MCF 10A (cell line): ENCODE measurements around the gene IL32. TPM values are rescaled to one million over a fixed set of nuclear protein-coding genes. Genes with fewer than 3 reads are reported as not detected.

Source experiments
- BruUV-seq: library from RNA; stranded (reverse); fragments of 400-500 nt; replicated peaks from 2 replicates; lab custom pipeline; 2021; lab: Mats Ljungman, UMichigan
- CTCF ChIA-PET: fragments of 300-600 bp; sonication (Branson Sonifier 250); formaldehyde crosslinking; extraction: SDS; loops from one replicate; lab custom pipeline; 2021; ENCODE audit warnings: antibody characterized with exemption, inconsistent platforms; lab: Yijun Ruan, JAX
- POLR2A ChIA-PET: fragments of 300-600, 350-650 bp; sonication (Branson Sonifier 250); formaldehyde crosslinking; extraction: SDS; loops from one replicate; lab custom pipeline; 2020; ENCODE audit warnings: antibody characterized with exemption, inconsistent platforms; lab: Yijun Ruan, JAX
- DNase-seq: peaks from one replicate; pipeline ENCODE4 v3.0.0-alpha.2; 2018; ENCODE audit not compliant: unreplicated experiment
- H3K27ac Mint-ChIP-seq: one replicate; pipeline ENCODE4 v1.8.0; 2022; ENCODE audit warnings: mild to moderate bottlenecking, low read depth, mixed read lengths; ENCODE audit not compliant: unreplicated experiment
- H3K27me3 Mint-ChIP-seq: one replicate; pipeline ENCODE4 v1.8.0; 2022; ENCODE audit warnings: mixed read lengths; ENCODE audit not compliant: insufficient read depth, unreplicated experiment
- H3K36me3 Mint-ChIP-seq: one replicate; pipeline ENCODE4 v1.8.0; 2022; ENCODE audit warnings: mild to moderate bottlenecking, moderate library complexity, mixed read lengths; ENCODE audit not compliant: insufficient read depth, unreplicated experiment
- H3K4me1 Mint-ChIP-seq: one replicate; pipeline ENCODE4 v1.8.0; 2022; ENCODE audit warnings: mixed read lengths; ENCODE audit not compliant: insufficient read depth, unreplicated experiment
- H3K4me3 Mint-ChIP-seq: one replicate; pipeline ENCODE4 v1.8.0; 2022; ENCODE audit warnings: mild to moderate bottlenecking, moderate library complexity, mixed read lengths; ENCODE audit not compliant: unreplicated experiment
- H3K9me3 Mint-ChIP-seq: one replicate; pipeline ENCODE4 v1.8.0; 2022; ENCODE audit warnings: mixed read lengths; ENCODE audit not compliant: unreplicated experiment
- CTCF ChIP-seq: fragments of 200-600 bp; IDR thresholded peaks from one replicate; pipeline ENCODE4 v1.8.0; 2022; ENCODE audit warnings: antibody characterized with exemption, mild to moderate bottlenecking; ENCODE audit not compliant: unreplicated experiment
- intact Hi-C: fragments of 100-400 bp; cut with micrococcal nuclease; formaldehyde crosslinking; loops from 2 replicates; pipeline ENCODE4 v1.14.1; 2022
- total RNA-seq: library from RNA; stranded (reverse); gene quantifications from 2 replicates; pipeline ENCODE4 v1.2.3, GENCODE V29; 2022

IL32 gene
- total RNA-seq, 1 experiment from 2014 or later = 29.8 TPM

GRCh38 chr16:3088450-3088849 lies 23.0 kb downstream of the IL32 start:
- intact Hi-C loops = no loop called here
- no peak overlapping the region for H3K4me3 Mint-ChIP-seq
- no peaks in the 10 kb centered on the region for H3K27me3 Mint-ChIP-seq
- no peaks in the 10 kb centered on the region for H3K36me3 Mint-ChIP-seq
- no peaks in the 10 kb centered on the region for H3K4me1 Mint-ChIP-seq
- DNase-seq = no peak
- H3K9me3 Mint-ChIP-seq = no peaks in the 10 kb centered on the region
- no peak overlapping the region for H3K27ac Mint-ChIP-seq
- BruUV-seq = no TSS peak
- TF ChIP-seq CTCF = no peak
- ChIA-PET CTCF (interaction anchor here (0.7 kb wide), 2 partner anchors 9 to 60 kb away, joined by 3 to 6 read pairs; no protein-coding TSS in a partner anchor), POLR2A (interaction anchor here (1.0 to 1.5 kb wide), 2 partner anchors 9 to 11 kb away, joined by 3 to 4 read pairs; partner anchors contain the start of gene ZSCAN10)

DNA sequence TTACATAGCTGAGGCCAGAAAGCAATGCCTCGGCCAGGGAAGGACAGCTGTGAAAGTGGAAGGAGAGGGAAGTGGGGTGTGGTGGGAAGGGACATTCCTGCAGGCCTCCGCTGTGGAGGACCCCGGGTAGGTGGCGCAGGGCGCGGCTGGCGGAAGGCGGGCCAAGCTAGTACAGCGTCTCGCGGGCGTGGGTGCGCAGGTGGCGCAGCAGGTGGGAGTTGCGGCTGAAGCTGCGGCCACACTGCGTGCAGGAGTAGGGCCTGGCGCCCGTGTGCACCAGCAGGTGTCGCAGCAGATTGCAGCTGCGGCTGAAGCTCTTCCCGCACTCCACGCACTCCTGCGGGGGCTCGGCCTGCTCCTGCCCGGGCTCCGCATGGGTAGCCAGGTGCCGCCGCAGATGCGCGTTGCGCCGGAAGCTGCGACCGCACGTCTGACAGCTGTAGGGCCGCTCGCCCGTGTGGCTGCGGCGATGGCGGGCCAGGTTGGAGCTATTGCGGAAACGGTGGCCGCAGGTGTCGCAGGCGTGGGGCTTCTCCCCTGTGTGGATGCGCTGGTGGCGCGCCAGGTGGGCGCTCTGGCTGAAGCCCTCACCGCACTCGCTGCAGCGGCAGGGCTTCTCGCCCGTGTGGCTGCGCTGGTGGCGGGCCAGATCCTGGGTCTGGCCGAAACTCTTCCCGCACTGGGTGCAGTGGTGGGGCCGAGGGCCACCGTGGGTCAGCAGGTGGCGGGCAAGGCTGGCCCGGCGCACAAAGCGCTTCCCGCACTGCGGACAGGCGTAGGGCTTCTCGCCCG lies 23.7 kb downstream of the IL32 start:
- Mint-ChIP-seq H3K9me3 (no peaks in the 10 kb centered on the region), H3K36me3 (no peaks in the 10 kb centered on the region), H3K4me1 (no peaks in the 10 kb centered on the region), H3K27me3 (no peaks in the 10 kb centered on the region), H3K27ac (no peak overlapping the region), H3K4me3 (no peak overlapping the region)
- BruUV-seq = no TSS peak
- no peak for TF ChIP-seq CTCF
- ChIA-PET POLR2A (interaction anchor here (1.0 kb wide), 1 partner anchor 8 kb away, joined by 3 read pairs; no protein-coding TSS in a partner anchor), CTCF (interaction anchor here (0.7 kb wide), 2 partner anchors 9 to 61 kb away, joined by 3 to 6 read pairs; no protein-coding TSS in a partner anchor)
- intact Hi-C loops = no loop called here
- no peak for DNase-seq

DNA sequence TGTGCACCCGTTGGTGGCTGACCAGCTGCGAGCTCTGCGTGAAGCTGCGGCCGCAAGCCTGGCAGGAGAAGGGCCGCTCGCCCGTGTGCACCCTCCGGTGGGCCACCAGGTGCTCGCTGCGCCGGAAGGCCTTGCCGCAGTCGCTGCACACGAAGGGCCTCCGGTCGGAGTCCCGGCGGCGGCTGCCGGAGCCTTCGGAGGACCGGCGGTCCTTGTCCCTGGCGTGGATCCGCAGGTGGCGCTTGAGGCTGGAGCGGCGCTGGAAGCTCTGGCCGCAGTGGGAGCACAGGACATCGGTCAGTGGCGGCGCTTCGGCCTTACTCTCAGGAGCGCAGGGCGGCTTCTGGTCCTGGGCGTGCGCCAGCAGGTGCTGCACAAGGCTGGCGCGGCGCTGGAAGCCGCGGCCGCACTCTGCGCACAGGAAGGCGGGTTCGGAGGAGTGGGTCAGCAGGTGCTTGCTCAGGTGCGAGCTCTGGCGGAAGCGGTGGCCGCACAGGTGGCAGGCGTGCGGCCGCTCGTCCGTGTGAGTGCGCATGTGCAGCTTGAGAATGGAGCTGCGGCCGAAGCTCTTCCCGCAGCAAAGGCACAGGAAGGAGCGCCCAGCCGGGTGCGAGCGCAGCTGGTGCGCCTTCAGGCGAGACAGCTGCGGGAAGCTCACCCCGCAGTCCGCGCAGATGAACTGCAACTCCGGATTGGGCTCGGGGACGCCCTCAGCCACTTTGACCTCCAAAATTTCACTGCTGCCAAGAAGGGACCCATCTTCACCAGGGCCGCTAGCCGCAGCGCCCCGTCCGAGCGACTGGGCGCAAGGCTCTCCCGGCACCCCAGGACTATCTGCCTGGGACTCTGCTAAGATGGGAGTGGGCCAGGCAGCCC lies 24.5 kb downstream of the IL32 start:
- no peak for DNase-seq
- ChIA-PET POLR2A (interaction anchor here (0.6 kb wide), 1 partner anchor 568 kb away, joined by 3 read pairs; no protein-coding TSS in a partner anchor), CTCF (interaction anchor here (0.7 to 1.1 kb wide), 2 partner anchors 58 to 76 kb away, joined by 3 to 6 read pairs; no protein-coding TSS in a partner anchor)
- TF ChIP-seq CTCF = no peak
- no TSS peak for BruUV-seq
- H3K4me1 Mint-ChIP-seq = no peaks in the 10 kb centered on the region
- intact Hi-C loops = no loop called here
- no peak overlapping the region for H3K4me3 Mint-ChIP-seq
- no peaks in the 10 kb centered on the region for H3K9me3 Mint-ChIP-seq
- H3K36me3 Mint-ChIP-seq = no peaks in the 10 kb centered on the region
- no peak overlapping the region for H3K27ac Mint-ChIP-seq
- no peaks in the 10 kb centered on the region for H3K27me3 Mint-ChIP-seq

- CTCF ChIA-PET = interaction anchor here (0.6 to 1.1 kb wide), 2 partner anchors 60 to 70 kb away, joined by 3 read pairs; no protein-coding TSS in a partner anchor
- DNase-seq = no peak
- no TSS peak for BruUV-seq
- Mint-ChIP-seq H3K4me3 (no peak overlapping the region), H3K4me1 (no peaks in the 10 kb centered on the region), H3K36me3 (no peaks in the 10 kb centered on the region), H3K9me3 (no peaks in the 10 kb centered on the region), H3K27ac (no peak overlapping the region), H3K27me3 (no peaks in the 10 kb centered on the region)
- POLR2A ChIA-PET = no interaction called here
- TF ChIP-seq CTCF = no peak
- intact Hi-C loops = no loop called here
Measured at GRCh38 chr16:3091551-3091950, 26.1 kb downstream of the IL32 start.
